IPS-18c (cell line): ENCODE measurements around the gene TTLL13.

Source experiments
- H3K4me3 ChIP-seq: 2 replicates; pipeline ENCODE4 v1.7.0; 2013; ENCODE audit warnings: low read depth, mild to moderate bottlenecking, low read length, moderate library complexity; ENCODE audit not compliant: insufficient read depth
- H3K9me3 ChIP-seq: one replicate; pipeline ENCODE4 v1.6.1; 2013; ENCODE audit warnings: mild to moderate bottlenecking, low read length, moderate library complexity; ENCODE audit not compliant: control insufficient read depth, insufficient read depth

Gene TTLL13

GRCh38 chr15:90249203-90249863 is at the start of gene TTLL13:
TTLL13 (plus strand) TSS chr15:90249556; CDS start chr15:90250631, 1,075 bp downstream.
- peak within 1 kb of the TSS; percentile 65 for H3K4me3 ChIP-seq
- no peaks in the 10 kb centered on the region for H3K9me3 ChIP-seq

- H3K4me3 ChIP-seq, result peak overlapping the region; percentile 91
- no peaks in the 10 kb centered on the region for H3K9me3 ChIP-seq
Measured at GRCh38 chr15:90200534-90201129, 48.7 kb upstream of the TTLL13 start.

- Histone ChIP-seq H3K9me3 (no peaks in the 10 kb centered on the region), H3K4me3 (peak within 1 kb of the TSS; percentile 91)
Measured at GRCh38 chr15:90201130-90201943, 48.0 kb upstream of the TTLL13 start, which contains the start of gene SEMA4B. SEMA4B (plus strand) TSS chr15:90201330; CDS start chr15:90201579, 249 bp downstream.

- H3K4me3 ChIP-seq, result peak overlapping the region; percentile 91
- no peaks in the 10 kb centered on the region for H3K9me3 ChIP-seq
Measured at GRCh38 chr15:90201944-90202375, 47.4 kb upstream of the TTLL13 start.

- H3K9me3 ChIP-seq, result no peaks in the 10 kb centered on the region
- peak overlapping the region; percentile 91; the same call in 1 of the 2 replicates for H3K4me3 ChIP-seq
Measured at GRCh38 chr15:90202929-90203328, 46.4 kb upstream of the TTLL13 start.

GRCh38 chr15:90203473-90203872 is 45.9 kb upstream of the TTLL13 start:
- no peaks in the 10 kb centered on the region for H3K9me3 ChIP-seq
- no peak overlapping the region for H3K4me3 ChIP-seq

GRCh38 chr15:90203922-90204321 is 45.4 kb upstream of the TTLL13 start:
- Histone ChIP-seq H3K9me3 (no peaks in the 10 kb centered on the region), H3K4me3 (no peak overlapping the region)

- H3K9me3 ChIP-seq, result no peaks in the 10 kb centered on the region
- no peak overlapping the region for H3K4me3 ChIP-seq
Measured at GRCh38 chr15:90205050-90205848, 44.1 kb upstream of the TTLL13 start.

- no peaks in the 10 kb centered on the region for H3K9me3 ChIP-seq
- H3K4me3 ChIP-seq, result no peak overlapping the region; the same call in 1 of the 2 replicates
Measured at GRCh38 chr15:90205886-90206285, 43.5 kb upstream of the TTLL13 start.

- Histone ChIP-seq H3K4me3 (no peak overlapping the region), H3K9me3 (no peaks in the 10 kb centered on the region)
Measured at GRCh38 chr15:90207252-90207651, 42.1 kb upstream of the TTLL13 start.

- no peak overlapping the region for H3K4me3 ChIP-seq
- no peaks in the 10 kb centered on the region for H3K9me3 ChIP-seq
Measured at GRCh38 chr15:90208356-90208755, 41.0 kb upstream of the TTLL13 start.

GRCh38 chr15:90209591-90209990 is 39.8 kb upstream of the TTLL13 start:
- Histone ChIP-seq H3K4me3 (no peak overlapping the region), H3K9me3 (no peaks in the 10 kb centered on the region)

- no peak overlapping the region for H3K4me3 ChIP-seq
Measured at GRCh38 chr15:90210593-90210992, 38.8 kb upstream of the TTLL13 start.

GRCh38 chr15:90211009-90211408 is 38.3 kb upstream of the TTLL13 start:
- H3K4me3 ChIP-seq, result no peak overlapping the region
- H3K9me3 ChIP-seq, result no peaks in the 10 kb centered on the region

More at GRCh38 chr15:90210593-90210992, 38.8 kb upstream of the TTLL13 start:
- no peaks in the 10 kb centered on the region for H3K9me3 ChIP-seq

GRCh38 chr15:90211440-90212143 is 37.8 kb upstream of the TTLL13 start:
- H3K4me3 ChIP-seq, result no peak overlapping the region

GRCh38 chr15:90212221-90213098 is 36.9 kb upstream of the TTLL13 start:
- no peak overlapping the region for H3K4me3 ChIP-seq

More at GRCh38 chr15:90211440-90212143, 37.8 kb upstream of the TTLL13 start:
- H3K9me3 ChIP-seq, result no peaks in the 10 kb centered on the region

More at GRCh38 chr15:90212221-90213098, 36.9 kb upstream of the TTLL13 start:
- no peaks in the 10 kb centered on the region for H3K9me3 ChIP-seq
